H1 (cell line): ENCODE measurements around the gene ARNT2.

Experiments used
- ATF2 ChIP-seq: IDR thresholded peaks from 2 replicates; pipeline ENCODE4 v1.6.1; 2012; ENCODE audit warnings: low read length, inconsistent platforms
- EZH2 ChIP-seq: fragments of 200-600 bp; sonication (generic); IDR thresholded peaks from 2 replicates; pipeline ENCODE4 v1.7.1; 2012; ENCODE audit warnings: low read depth, mild to moderate bottlenecking, moderate library complexity, low read length, inconsistent platforms; ENCODE audit not compliant: severe bottlenecking
- GABPA ChIP-seq: IDR thresholded peaks from 2 replicates; pipeline ENCODE4 v1.6.1; 2011; ENCODE audit warnings: mild to moderate bottlenecking, low read length, moderate library complexity, borderline replicate concordance; ENCODE audit not compliant: insufficient read depth
- GTF2F1 ChIP-seq: IDR thresholded peaks from 2 replicates; pipeline ENCODE4 v1.6.1; 2012; ENCODE audit warnings: low read depth, low read length, improper control_type of control experiment, borderline replicate concordance
- MAX ChIP-seq: IDR thresholded peaks from 2 replicates; pipeline ENCODE4 v1.6.1; 2012; ENCODE audit warnings: inconsistent platforms
- PHF8 ChIP-seq: fragments of 200-600 bp; sonication (generic); conservative IDR thresholded peaks from 2 replicates; pipeline ENCODE4 v1.7.1; 2012; ENCODE audit warnings: low read depth, mild to moderate bottlenecking, inconsistent platforms, low read length, moderate library complexity
- POLR2AphosphoS5 ChIP-seq: IDR thresholded peaks from 2 replicates; pipeline ENCODE4 v1.6.1; 2011; ENCODE audit warnings: low read depth, low read length
- SIN3A ChIP-seq, 2 experiments: IDR thresholded peaks in 1 of 2; conservative IDR thresholded peaks in 1 of 2; 2 replicates each; pipeline ENCODE4 v1.6.1; 2011 to 2012; ENCODE audit warnings: low read length in 2 of 2, improper control_type of control experiment in 1 of 2, low read depth in 1 of 2, mild to moderate bottlenecking in 1 of 2
- SP1 ChIP-seq: IDR thresholded peaks from 2 replicates; pipeline ENCODE4 v1.6.1; 2011; ENCODE audit warnings: low read depth, low read length
- SP2 ChIP-seq: IDR thresholded peaks from 2 replicates; pipeline ENCODE4 v1.6.1; 2012; ENCODE audit warnings: mild to moderate bottlenecking, low read length, inconsistent platforms
- TAF1 ChIP-seq: IDR thresholded peaks from 2 replicates; pipeline ENCODE4 v1.6.1; 2011; ENCODE audit warnings: mild to moderate bottlenecking, low read depth, low read length
- TBP ChIP-seq: IDR thresholded peaks from 2 replicates; pipeline ENCODE4 v1.6.1; 2011; ENCODE audit warnings: low read depth, low read length, improper control_type of control experiment
- USF2 ChIP-seq: IDR thresholded peaks from 2 replicates; pipeline ENCODE4 v1.6.1; 2011; ENCODE audit warnings: low read length, improper control_type of control experiment
- TF ChIP-seq, protein P1 (sequence below), 3 experiments: IDR thresholded peaks; 1 replicate in 2 of 3; 2 replicates in 1 of 3; pipeline versions ENCODE4 v1.5.1 to v1.6.1; 2011; ENCODE audit warnings: low read length in 3 of 3, mild to moderate bottlenecking in 3 of 3, inconsistent platforms in 2 of 3, low read depth in 1 of 3, moderate library complexity in 1 of 3; ENCODE audit not compliant: insufficient read depth in 1 of 3; ENCODE audit errors: control extremely low read depth in 1 of 3

DNA sequence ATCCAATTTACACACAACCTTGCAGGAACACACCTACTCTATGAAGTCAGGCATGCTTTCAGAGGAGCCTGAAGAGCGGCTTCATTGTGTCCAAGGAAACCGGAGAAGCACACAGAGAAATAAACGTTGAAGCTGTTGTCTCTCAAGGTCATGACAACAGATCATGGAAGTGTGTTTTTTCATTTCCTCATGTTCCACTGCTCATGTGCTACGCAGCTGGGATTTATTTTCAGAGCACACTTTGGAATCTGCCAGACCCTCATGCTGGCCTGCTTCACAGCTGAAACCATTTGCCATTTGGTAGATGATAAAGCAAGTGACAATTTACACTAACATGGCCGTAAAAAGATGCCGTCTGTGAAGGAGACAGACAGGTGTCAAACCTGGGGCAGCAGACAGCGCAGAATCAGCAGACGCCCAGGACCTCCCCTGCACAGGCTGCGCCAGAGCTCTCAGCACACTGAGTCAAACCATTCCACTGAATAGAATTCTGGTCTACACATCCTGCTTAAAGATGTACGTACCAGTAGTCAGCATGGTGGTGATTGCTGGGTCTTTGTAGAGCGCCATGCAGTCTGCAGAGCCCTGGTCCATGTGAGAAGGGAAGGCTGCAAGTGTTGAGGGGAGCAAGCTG is 99.3 kb downstream of the ARNT2 start:
- no peak for TF ChIP-seq GTF2F1
- no peak for TF ChIP-seq GABPA
- TF ChIP-seq TAF1 = no peak
- TF ChIP-seq PHF8 = no peak
- TF ChIP-seq USF2 = no peak
- TF ChIP-seq SP1 = no peak
- no peak for TF ChIP-seq EZH2
- TF ChIP-seq, protein P1, sequence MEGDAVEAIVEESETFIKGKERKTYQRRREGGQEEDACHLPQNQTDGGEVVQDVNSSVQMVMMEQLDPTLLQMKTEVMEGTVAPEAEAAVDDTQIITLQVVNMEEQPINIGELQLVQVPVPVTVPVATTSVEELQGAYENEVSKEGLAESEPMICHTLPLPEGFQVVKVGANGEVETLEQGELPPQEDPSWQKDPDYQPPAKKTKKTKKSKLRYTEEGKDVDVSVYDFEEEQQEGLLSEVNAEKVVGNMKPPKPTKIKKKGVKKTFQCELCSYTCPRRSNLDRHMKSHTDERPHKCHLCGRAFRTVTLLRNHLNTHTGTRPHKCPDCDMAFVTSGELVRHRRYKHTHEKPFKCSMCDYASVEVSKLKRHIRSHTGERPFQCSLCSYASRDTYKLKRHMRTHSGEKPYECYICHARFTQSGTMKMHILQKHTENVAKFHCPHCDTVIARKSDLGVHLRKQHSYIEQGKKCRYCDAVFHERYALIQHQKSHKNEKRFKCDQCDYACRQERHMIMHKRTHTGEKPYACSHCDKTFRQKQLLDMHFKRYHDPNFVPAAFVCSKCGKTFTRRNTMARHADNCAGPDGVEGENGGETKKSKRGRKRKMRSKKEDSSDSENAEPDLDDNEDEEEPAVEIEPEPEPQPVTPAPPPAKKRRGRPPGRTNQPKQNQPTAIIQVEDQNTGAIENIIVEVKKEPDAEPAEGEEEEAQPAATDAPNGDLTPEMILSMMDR (IDR thresholded peaks at IDR 0.05; ENCODE audit: control extremely low read depth in 1 of 3, insufficient read depth in 1 of 3, low read depth in 1 of 3, low read length in 3 of 3) = no peak
- no peak for TF ChIP-seq SIN3A (conservative IDR thresholded peaks at IDR 0.05 in 1 of 2, IDR thresholded peaks at IDR 0.05 in 1 of 2; ENCODE audit: low read depth in 1 of 2, low read length in 2 of 2)
- no peak for TF ChIP-seq ATF2
- no peak for TF ChIP-seq TBP
- no peak for TF ChIP-seq MAX
- no peak for TF ChIP-seq POLR2AphosphoS5
- no peak for TF ChIP-seq SP2
